ENCODE measurements around the gene MRPL24. TPM values are rescaled to one million over a fixed set of nuclear protein-coding genes. Genes with fewer than 3 reads are reported as not detected.

The MRPL24 gene
- total and polyA plus RNA-seq, 9 of the 15 experiments (the other 6 are each of a cell fraction or from before 2014, with no cell fraction given) = 74.3 to 267 (median 113) TPM

DNA sequence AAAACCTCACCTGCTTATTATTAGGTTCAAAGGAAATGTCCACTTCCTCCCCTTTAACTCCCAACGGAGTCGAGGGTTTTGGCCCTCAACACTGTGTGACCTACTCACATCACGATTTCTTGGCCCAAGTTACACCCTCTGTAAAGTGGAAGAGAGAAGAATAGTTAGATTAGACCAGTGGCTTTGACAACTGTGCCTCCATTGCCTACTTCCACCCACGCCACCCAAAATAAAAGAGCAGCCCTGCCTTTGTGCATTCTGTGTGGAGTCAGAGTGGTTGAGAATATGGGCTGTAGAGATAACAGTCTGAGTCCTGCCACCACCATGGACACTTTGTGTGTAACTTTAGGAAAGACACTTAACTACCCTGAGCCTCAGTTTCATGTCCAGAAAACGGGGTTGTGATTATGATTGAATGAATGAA is 14.7 kb upstream of the MRPL24 start (continued):
- TF ChIP-seq SMAD4 (CRISPR knock-in tag; conservative IDR thresholded peaks at IDR 0.05) = peak; percentile 90
- TF ChIP-seq PRPF4 (IDR thresholded peaks at IDR 0.05; ENCODE audit: insufficient read depth, low read depth, low read length, poor library complexity, severe bottlenecking) = no peak
- TF ChIP-seq, protein P1, sequence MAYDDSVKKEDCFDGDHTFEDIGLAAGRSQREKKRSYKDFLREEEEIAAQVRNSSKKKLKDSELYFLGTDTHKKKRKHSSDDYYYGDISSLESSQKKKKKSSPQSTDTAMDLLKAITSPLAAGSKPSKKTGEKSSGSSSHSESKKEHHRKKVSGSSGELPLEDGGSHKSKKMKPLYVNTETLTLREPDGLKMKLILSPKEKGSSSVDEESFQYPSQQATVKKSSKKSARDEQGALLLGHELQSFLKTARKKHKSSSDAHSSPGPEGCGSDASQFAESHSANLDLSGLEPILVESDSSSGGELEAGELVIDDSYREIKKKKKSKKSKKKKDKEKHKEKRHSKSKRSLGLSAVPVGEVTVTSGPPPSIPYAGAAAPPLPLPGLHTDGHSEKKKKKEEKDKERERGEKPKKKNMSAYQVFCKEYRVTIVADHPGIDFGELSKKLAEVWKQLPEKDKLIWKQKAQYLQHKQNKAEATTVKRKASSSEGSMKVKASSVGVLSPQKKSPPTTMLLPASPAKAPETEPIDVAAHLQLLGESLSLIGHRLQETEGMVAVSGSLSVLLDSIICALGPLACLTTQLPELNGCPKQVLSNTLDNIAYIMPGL (CRISPR knock-in tag; IDR thresholded peaks at IDR 0.05) = no peak
- TF ChIP-seq PURB (CRISPR knock-in tag; IDR thresholded peaks at IDR 0.05; ENCODE audit: low read depth) = no peak
- no peak for TF ChIP-seq SP2 (IDR thresholded peaks at IDR 0.05; ENCODE audit: extremely low read depth, low read depth, low read length, poor library complexity, severe bottlenecking)
- no peak for TF ChIP-seq NR2C2 (CRISPR knock-in tag; IDR thresholded peaks at IDR 0.05)
- TF ChIP-seq NR2C2 (tag; IDR thresholded peaks at IDR 0.05) = peak; percentile 55
- TF ChIP-seq PYGO2 (tag; IDR thresholded peaks at IDR 0.05) = peak; percentile 86; the same call in 1 of the 2 replicates
- no peak for TF ChIP-seq ILK (tag; IDR thresholded peaks at IDR 0.05; ENCODE audit: borderline replicate concordance, low read depth)
- TF ChIP-seq SNIP1 (IDR thresholded peaks at IDR 0.05; ENCODE audit: low read depth) = no peak
- TF ChIP-seq, protein P2, sequence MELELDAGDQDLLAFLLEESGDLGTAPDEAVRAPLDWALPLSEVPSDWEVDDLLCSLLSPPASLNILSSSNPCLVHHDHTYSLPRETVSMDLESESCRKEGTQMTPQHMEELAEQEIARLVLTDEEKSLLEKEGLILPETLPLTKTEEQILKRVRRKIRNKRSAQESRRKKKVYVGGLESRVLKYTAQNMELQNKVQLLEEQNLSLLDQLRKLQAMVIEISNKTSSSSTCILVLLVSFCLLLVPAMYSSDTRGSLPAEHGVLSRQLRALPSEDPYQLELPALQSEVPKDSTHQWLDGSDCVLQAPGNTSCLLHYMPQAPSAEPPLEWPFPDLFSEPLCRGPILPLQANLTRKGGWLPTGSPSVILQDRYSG (tag; conservative IDR thresholded peaks at IDR 0.05; ENCODE audit: low read depth) = peak; percentile 97
- no peak for TF ChIP-seq SIX5 (IDR thresholded peaks at IDR 0.05; ENCODE audit: borderline replicate concordance in 1 of 2, insufficient read depth in 1 of 2, low read depth in 1 of 2, low read length in 2 of 2)
- TF ChIP-seq, protein P3, sequence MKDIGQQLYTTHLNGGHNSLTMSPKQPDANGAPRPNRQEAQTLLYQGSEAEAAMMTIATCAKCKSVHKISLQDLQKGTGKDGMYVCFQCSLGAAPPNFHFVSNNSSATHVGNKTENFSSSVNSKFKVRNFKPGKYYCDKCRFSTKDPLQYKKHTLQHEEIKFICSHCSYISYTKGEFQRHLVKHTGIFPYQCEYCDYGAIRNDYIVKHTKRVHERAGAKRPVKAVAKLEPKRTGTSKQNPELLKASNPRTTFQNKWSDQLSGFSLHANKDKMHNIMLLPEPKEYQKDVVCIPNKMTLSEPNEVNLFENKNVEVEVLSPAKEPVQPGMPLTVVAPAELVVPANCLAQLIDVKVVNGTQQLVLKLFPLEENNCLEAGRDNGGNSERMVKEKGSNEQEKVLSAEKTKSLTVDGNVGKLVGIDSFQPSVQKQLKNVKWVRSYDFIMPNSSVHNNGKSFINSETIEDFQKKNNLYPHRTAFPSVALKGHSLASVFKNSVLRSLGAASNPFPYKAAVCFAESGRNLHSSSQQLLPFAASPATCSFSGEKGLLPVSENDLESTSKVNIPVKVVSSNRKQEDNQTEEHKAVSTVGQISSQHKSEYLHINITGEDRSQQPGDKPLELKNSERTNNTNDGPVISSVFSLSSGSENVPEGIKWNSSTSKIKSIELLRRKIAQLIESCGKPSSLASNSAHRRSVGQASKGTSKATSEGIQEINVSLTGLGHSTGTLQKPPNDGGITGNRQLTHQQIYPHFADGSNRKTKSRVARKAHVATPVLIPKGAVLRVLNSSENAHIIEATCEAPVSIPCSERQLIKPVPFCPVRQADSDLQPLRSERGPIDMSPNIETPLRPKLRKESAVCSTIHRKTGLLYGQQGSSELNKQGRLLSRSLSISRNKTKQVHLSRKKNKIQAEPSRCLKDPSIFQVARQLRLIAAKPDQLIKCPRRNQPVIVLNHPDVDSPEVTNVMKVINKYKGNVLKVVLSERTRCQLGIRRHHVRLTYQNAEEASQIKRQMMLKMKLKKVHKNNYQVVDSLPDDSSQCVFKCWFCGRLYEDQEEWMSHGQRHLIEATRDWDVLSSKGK (CRISPR knock-in tag; IDR thresholded peaks at IDR 0.05) = no peak
- TF ChIP-seq, protein P4, sequence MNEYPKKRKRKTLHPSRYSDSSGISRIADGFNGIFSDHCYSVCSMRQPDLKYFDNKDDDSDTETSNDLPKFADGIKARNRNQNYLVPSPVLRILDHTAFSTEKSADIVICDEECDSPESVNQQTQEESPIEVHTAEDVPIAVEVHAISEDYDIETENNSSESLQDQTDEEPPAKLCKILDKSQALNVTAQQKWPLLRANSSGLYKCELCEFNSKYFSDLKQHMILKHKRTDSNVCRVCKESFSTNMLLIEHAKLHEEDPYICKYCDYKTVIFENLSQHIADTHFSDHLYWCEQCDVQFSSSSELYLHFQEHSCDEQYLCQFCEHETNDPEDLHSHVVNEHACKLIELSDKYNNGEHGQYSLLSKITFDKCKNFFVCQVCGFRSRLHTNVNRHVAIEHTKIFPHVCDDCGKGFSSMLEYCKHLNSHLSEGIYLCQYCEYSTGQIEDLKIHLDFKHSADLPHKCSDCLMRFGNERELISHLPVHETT (CRISPR knock-in tag; conservative IDR thresholded peaks at IDR 0.05 in 1 of 2, IDR thresholded peaks at IDR 0.05 in 1 of 2) = peak in 1 of 2 experiments; percentile 91; a peak in 2 of 4 replicates
- peak; percentile 66 for TF ChIP-seq TCF3 (CRISPR knock-in tag; IDR thresholded peaks at IDR 0.05)
- TF ChIP-seq, protein P5, sequence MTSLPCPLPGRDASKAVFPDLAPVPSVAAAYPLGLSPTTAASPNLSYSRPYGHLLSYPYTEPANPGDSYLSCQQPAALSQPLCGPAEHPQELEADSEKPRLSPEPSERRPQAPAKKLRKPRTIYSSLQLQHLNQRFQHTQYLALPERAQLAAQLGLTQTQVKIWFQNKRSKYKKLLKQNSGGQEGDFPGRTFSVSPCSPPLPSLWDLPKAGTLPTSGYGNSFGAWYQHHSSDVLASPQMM (CRISPR knock-in tag; IDR thresholded peaks at IDR 0.05) = no peak
- TF ChIP-seq ARID1B (IDR thresholded peaks at IDR 0.05) = peak; percentile 77
- peak; percentile 70; the same call in 1 of the 2 replicates for TF ChIP-seq ELF4 (CRISPR knock-in tag; IDR thresholded peaks at IDR 0.05)
- no peak for TF ChIP-seq CCAR2 (IDR thresholded peaks at IDR 0.05; ENCODE audit: low read depth, low read length)
